HuH-7 (cell line): Measurements from ENCODE around the gene HPN.
"Not testable (repeated sequence)": the region's sequence is repeated elsewhere in the genome, so short reads cannot be mapped to it uniquely, and the experiment has no call there.

Experiments used
- DNase-seq: peaks from one replicate; pipeline ENCODE4 v3.0.0; 2011; ENCODE audit warnings: low spot score

The HPN gene

GRCh38 chr19:35084509-35084762, 42.9 kb downstream of the HPN start:
- DNase-seq = no peak

GRCh38 chr19:35085947-35086346, 44.4 kb downstream of the HPN start:
- DNase-seq = no peak

GRCh38 chr19:35086455-35086854, 44.9 kb downstream of the HPN start:
- no peak for DNase-seq

GRCh38 chr19:35087393-35087792, 45.9 kb downstream of the HPN start:
- no peak for DNase-seq

- DNase-seq = no peak
Observed at GRCh38 chr19:35088131-35088913, 46.8 kb downstream of the HPN start.

GRCh38 chr19:35089554-35089953, 48.0 kb downstream of the HPN start:
- no peak for DNase-seq

GRCh38 chr19:35090160-35090505, 48.6 kb downstream of the HPN start:
- no peak for DNase-seq

GRCh38 chr19:35090506-35091214, 49.1 kb downstream of the HPN start:
- DNase-seq = peak; percentile 97

GRCh38 chr19:35093430-35093829, 51.9 kb downstream of the HPN start:
- no peak for DNase-seq

GRCh38 chr19:35093941-35094647, 52.6 kb downstream of the HPN start:
- no peak for DNase-seq

- no peak for DNase-seq
Observed at GRCh38 chr19:35094656-35095055, 53.1 kb downstream of the HPN start.

- DNase-seq = no peak
Observed at GRCh38 chr19:35095667-35096368, 54.3 kb downstream of the HPN start.

GRCh38 chr19:35098413-35099049, 57.0 kb downstream of the HPN start:
- no peak for DNase-seq

GRCh38 chr19:35099155-35099896, 57.8 kb downstream of the HPN start:
- no peak for DNase-seq

GRCh38 chr19:35099897-35100275, 58.4 kb downstream of the HPN start:
- no peak for DNase-seq

- DNase-seq = no peak
Observed at GRCh38 chr19:35100588-35101533, 59.3 kb downstream of the HPN start.

- not testable (repeated sequence) for DNase-seq
Observed at GRCh38 chr19:35101949-35102348, 60.4 kb downstream of the HPN start.

GRCh38 chr19:35103614-35104013, 62.1 kb downstream of the HPN start:
- not testable (repeated sequence) for DNase-seq

GRCh38 chr19:35104361-35104760, 62.8 kb downstream of the HPN start:
- DNase-seq = no peak

- no peak for DNase-seq
Observed at GRCh38 chr19:35105047-35105410, 63.5 kb downstream of the HPN start.
